Muscle layer of duodenum (tissue), 2 donors: ENCODE data around the gene PRELID1.
A peak's percentile ranks its signal among the peaks of the same experiment; 100 is the strongest.
"Not testable (repeated sequence)": the region's sequence is repeated elsewhere in the genome, so short reads cannot be mapped to it uniquely, and the experiment has no call there.

Experiments used
- H3K27ac ChIP-seq: one replicate; pipeline ENCODE4 v1.7.0; 2013; ENCODE audit warnings: mild to moderate bottlenecking, low read length
- H3K27me3 ChIP-seq: one replicate; pipeline ENCODE4 v1.7.0; 2013; ENCODE audit warnings: low read depth, mild to moderate bottlenecking, control low read depth, low read length
- H3K36me3 ChIP-seq, 2 donors: one replicate each; pipeline ENCODE4 v1.7.0; 2013; ENCODE audit warnings: low read length in 2 of 2, control low read depth in 1 of 2, mild to moderate bottlenecking in 1 of 2; ENCODE audit not compliant: insufficient read depth in 2 of 2, control insufficient read depth in 1 of 2
- H3K4me1 ChIP-seq, 2 donors: one replicate each; pipeline ENCODE4 v1.7.0; 2013; ENCODE audit warnings: low read length in 2 of 2, mild to moderate bottlenecking in 2 of 2, control low read depth in 1 of 2, moderate library complexity in 1 of 2; ENCODE audit not compliant: insufficient read depth in 2 of 2, control insufficient read depth in 1 of 2
- H3K4me3 ChIP-seq, 2 donors: one replicate each; pipeline ENCODE4 v1.7.0; 2013; ENCODE audit warnings: low read length in 2 of 2, low read depth in 1 of 2, mild to moderate bottlenecking in 1 of 2
- H3K9me3 ChIP-seq, 2 donors: one replicate each; pipeline ENCODE4 v1.7.0; 2013; ENCODE audit warnings: low read length in 2 of 2, control low read depth in 1 of 2, mild to moderate bottlenecking in 1 of 2; ENCODE audit not compliant: control insufficient read depth in 1 of 2
- donor health status: healthy.

Gene PRELID1, protein sequence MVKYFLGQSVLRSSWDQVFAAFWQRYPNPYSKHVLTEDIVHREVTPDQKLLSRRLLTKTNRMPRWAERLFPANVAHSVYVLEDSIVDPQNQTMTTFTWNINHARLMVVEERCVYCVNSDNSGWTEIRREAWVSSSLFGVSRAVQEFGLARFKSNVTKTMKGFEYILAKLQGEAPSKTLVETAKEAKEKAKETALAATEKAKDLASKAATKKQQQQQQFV

DNA sequence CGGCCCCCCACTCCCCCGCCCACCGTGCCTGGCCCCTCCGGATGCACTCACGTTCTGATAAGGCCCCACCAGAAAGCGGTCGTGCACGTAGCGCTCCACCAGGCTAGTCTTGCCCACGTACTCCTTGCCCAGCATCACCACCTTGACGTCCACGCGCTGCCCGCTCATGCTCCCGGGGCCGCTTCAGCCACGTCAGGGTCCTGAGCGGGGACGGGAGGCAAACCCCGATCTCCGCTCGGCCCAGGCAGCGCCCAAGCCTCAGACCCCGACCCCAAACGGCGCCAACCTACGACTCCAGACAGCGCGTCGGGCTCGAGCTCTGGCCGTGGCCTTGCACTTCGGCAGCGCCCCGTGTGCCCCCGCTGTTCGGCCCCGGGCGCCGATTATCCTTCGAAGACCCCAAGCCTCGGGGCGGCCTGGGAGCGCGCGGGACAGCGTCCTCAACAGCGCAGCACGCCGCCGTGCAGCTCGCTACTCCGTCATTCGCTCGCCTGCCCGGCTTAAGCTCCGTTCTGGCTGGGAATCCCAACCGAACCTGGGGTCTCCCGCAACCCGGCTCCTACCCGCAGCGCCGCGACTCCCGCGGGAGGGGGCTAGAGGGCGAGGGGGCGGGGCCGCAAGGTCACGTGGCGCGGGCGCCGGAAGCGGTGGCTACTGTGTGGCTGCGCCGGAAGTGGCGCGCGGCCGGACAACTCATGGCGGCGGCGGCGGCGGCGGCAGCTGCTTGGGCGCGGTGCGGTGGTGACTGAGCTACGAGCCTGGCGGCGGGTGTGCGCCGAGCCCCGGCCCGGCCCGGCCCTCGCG, at the start of gene PRELID1, which contains the start of gene RAB24:
TSS of gene PRELID1 (plus strand) at position 679 of the 804 bp plus-strand sequence. CDS start 187 bp downstream, outside the sequence.
TSS of gene RAB24 (minus strand) at position 599 of the 804 bp plus-strand sequence. CDS start at position 168, 431 bp downstream.
- Histone ChIP-seq H3K4me3 (peak within 1 kb of the TSS; percentile 73 to 92), H3K27ac (peak within 1 kb of the TSS; percentile 82), H3K4me1 (peaks cover 30 to 52% of the 10 kb centered on the region in 2 donors), H3K9me3 (no peaks in the 10 kb centered on the region), H3K36me3 (peaks cover 22 to 32% of the 10 kb centered on the region in 2 donors), H3K27me3 (no peaks in the 10 kb centered on the region)

DNA sequence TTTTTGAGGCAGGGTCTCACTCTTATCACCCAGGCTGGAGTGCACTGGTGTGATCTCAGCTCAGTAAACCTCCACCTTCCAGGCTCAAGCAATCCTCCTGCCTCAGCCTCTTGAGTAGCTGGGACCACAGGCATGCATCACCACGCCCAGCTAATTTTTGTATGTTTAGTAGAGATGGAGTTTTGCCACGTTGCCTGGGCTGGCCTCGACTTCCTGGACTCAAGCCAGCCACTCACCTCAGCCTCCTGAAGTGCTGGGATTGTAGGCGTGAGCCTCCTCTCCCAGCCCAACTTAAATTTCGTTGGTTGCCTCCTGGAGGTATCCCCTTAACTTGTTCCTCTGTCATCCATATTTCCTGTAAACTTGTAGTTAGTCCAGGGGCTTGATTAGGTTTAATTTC, 47.3 kb upstream of the PRELID1 start:
- Histone ChIP-seq H3K4me3 (no peak overlapping the region), H3K4me1 (no peaks in the 10 kb centered on the region), H3K27me3 (no peaks in the 10 kb centered on the region), H3K27ac (no peak overlapping the region), H3K9me3 (no peaks in the 10 kb centered on the region), H3K36me3 (peaks cover 40 to 63% of the 10 kb centered on the region in 2 donors)

DNA sequence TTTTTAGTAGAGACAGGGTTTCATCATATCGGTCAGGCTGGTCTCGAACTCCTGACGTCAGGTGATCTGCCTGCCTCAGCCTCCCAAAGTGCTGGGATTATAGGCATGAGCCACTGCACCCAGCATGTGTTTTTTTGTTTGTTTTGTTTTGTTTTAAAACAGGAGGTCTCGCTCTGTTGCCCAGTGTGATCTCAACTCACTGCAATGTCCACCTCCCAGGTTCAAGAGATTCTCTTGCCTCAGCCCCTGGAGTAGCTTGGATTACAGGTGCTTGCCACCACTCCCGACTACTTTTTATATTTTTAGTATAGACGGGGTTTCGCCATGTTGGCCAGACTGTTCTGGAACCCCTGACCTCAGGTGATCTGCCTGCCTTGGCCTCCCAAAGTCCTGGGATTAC, 44.9 kb upstream of the PRELID1 start:
- H3K27me3 ChIP-seq, H3K27ac ChIP-seq, H3K4me1 ChIP-seq, H3K9me3 ChIP-seq, H3K4me3 ChIP-seq: not testable (repeated sequence)
- peaks cover 29 to 50% of the 10 kb centered on the region in 2 donors for H3K36me3 ChIP-seq

DNA sequence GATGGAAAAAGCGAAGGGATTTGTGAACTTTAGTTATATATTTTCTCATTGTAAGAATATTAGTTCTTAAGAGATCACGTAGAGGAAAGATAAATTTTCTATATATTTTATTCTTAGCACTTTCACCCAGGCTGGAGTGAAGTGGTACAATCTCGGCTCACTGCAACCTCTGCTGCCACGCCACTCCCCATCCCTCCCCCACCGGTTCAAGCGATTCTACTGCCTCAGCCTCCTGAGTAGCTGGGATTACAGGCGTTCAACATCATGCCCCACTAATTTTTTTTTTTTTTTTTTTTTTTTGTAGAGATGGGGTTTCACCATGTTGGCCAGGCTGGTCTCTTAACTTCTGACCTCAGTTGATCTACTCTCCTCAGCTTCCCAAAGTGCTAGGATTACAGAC, 42.6 kb upstream of the PRELID1 start:
- peaks cover 40 to 46% of the 10 kb centered on the region in 2 donors for H3K36me3 ChIP-seq

DNA sequence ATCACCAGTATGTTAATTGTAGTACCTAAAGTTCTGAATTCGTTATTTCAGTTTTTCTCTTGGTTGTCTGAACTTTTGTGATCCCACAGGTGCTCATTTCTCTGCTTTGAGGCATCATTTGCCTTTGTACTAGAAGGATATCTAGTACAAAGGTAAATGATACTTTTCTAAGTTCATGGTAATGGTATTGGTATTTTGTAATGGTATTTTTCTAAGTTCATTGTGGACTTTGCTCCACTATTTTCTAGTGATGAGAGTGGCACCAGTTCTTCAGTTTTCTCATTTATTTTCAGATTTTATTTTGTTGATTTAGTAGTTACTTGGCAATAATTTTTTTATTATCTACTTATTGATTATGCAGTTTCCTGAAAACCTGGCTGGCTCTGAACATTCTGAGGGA, 42.1 kb upstream of the PRELID1 start:
- no peaks in the 10 kb centered on the region for H3K9me3 ChIP-seq
- no peaks in the 10 kb centered on the region for H3K27me3 ChIP-seq
- H3K36me3 ChIP-seq = peaks cover 41 to 52% of the 10 kb centered on the region in 2 donors

More for the DNA sequence above, 42.6 kb upstream of the PRELID1 start:
- peaks cover 0 to 5% of the 10 kb centered on the region in 2 donors for H3K4me1 ChIP-seq
- no peaks in the 10 kb centered on the region for H3K27me3 ChIP-seq
- no peaks in the 10 kb centered on the region for H3K9me3 ChIP-seq
- H3K27ac ChIP-seq = no peak overlapping the region
- no peak overlapping the region for H3K4me3 ChIP-seq

DNA sequence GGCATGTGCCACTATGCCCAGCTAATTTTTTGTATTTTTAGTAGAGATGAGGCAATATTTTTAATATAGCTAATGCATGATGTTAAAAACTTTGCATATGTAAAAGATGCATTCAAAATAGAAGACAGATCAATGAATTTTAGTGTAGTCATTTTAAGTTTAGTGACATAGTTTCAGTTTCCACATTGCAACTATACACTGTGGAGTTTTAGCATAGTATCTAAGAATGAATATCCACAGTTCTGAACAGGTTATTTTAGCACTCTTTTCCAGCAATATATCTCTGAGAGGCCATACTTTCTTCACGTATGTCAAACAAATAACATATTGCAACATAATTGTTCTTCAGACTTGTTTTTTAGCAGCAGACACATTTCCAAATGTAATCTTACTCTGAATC, 39.4 kb upstream of the PRELID1 start:
- peaks cover 0 to 5% of the 10 kb centered on the region in 2 donors for H3K4me1 ChIP-seq
- no peaks in the 10 kb centered on the region for H3K9me3 ChIP-seq
- no peak overlapping the region for H3K4me3 ChIP-seq
- H3K27ac ChIP-seq = no peak overlapping the region
- no peaks in the 10 kb centered on the region for H3K27me3 ChIP-seq
- H3K36me3 ChIP-seq = peaks cover 34 to 54% of the 10 kb centered on the region in 2 donors

More for the DNA sequence above, 42.1 kb upstream of the PRELID1 start:
- Histone ChIP-seq H3K4me3 (no peak overlapping the region), H3K27ac (no peak overlapping the region), H3K4me1 (peaks cover 0 to 5% of the 10 kb centered on the region in 2 donors)

DNA sequence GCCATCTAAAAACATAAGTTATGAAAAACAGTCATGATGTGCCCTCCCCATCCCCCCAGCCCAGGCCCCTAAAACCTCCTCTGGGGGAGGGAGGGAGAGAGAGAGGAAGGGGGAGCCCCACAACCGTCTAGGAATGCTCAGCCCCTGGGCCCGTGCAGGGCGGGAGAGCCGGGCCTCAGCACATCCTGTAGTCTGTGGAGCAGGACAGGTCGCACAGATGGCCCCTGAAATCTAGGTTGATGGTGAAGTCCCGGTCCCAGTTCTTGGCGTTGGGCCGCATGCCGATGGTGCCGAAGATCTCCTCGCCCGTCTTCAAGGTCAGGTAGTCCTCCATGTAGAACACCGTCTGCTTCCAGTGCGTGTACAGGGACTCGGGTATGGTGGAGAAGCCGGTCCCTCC, 38.2 kb upstream of the PRELID1 start:
- H3K4me3 ChIP-seq = no peak overlapping the region
- H3K36me3 ChIP-seq = peaks cover 41 to 59% of the 10 kb centered on the region in 2 donors
- H3K27me3 ChIP-seq = no peaks in the 10 kb centered on the region
- no peaks in the 10 kb centered on the region for H3K9me3 ChIP-seq
- H3K4me1 ChIP-seq = peaks cover 0 to 5% of the 10 kb centered on the region in 2 donors
- no peak overlapping the region for H3K27ac ChIP-seq

DNA sequence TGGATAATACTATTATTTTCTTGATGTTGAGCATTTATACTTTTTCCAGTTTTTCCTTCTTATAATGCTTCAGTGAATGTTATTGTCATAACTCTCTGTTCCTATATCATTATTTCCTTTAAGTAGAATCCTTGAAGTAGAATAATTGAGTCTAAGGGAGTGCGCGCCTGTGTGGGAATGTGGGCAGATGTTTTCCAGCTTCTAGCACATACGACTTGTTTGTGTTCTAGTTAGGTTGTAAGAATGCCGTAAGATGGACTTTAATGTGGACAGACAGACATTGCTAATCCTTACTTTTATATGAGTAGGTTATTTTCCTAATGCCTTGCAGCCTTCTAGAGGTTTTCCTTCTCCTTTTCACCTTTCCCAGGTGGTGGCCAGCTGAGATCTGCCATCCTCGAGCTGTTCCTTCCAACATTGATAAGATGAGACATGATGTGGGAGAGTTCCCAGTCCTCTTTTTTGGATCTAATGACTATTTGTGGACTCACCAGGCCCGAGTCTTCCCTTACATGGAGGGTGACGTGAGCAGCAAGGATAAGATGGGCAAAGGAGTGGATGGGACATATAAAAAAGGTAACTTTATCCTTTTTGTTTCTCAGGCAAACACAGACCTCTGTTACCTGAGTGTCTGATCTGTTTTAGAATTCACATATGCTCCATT, 34.2 kb upstream of the PRELID1 start:
- H3K27ac ChIP-seq = no peak overlapping the region
- peaks cover 43 to 67% of the 10 kb centered on the region in 2 donors for H3K36me3 ChIP-seq
- no peak overlapping the region for H3K4me3 ChIP-seq

DNA sequence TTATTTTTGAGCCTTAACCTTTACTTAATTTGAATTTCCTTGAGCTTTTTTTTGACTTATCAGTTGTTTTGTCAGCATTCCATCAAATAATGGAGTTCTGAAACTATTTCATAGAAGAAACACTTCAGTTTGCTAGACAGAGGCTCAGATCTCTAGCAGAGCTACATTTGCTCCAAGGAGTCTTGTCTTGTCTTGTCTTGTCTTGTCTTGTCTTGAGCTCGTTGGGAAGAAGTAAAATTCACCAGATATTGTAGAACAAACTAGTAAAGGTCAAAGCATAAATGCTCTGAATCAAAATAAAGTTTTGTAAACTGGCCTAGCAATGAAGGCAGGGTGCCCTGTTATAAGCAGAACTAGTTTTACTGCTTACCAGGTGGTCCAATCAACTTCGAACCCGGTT, 33.6 kb upstream of the PRELID1 start:
- Histone ChIP-seq H3K4me1 (peaks cover 0 to 5% of the 10 kb centered on the region in 2 donors), H3K4me3 (no peak overlapping the region), H3K27ac (no peak overlapping the region), H3K36me3 (peaks cover 42 to 72% of the 10 kb centered on the region in 2 donors), H3K27me3 (no peaks in the 10 kb centered on the region), H3K9me3 (no peaks in the 10 kb centered on the region)

More for the DNA sequence above, 34.2 kb upstream of the PRELID1 start:
- Histone ChIP-seq H3K27me3 (no peaks in the 10 kb centered on the region), H3K9me3 (no peaks in the 10 kb centered on the region), H3K4me1 (peaks cover 0 to 5% of the 10 kb centered on the region in 2 donors)

DNA sequence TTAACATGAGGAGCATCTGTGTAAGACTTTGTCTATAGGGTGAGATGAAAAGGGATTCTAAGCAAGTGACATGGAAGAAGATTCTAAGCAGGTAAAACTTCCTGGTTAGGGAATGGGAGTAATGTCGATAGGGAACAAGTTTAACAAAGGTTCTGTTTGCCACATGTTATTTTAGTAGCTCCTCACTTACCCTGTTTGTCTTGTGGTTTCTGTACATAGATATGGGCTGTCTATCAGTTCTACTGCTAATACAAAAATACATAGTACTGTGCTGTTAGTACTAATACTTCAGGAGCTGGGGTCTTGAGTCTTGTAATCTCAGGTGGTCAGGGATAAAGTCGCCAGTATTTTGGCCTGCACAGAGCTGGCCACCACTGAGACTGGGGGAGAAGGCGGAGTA, 32.9 kb upstream of the PRELID1 start:
- H3K27me3 ChIP-seq = no peaks in the 10 kb centered on the region
- H3K27ac ChIP-seq = no peak overlapping the region
- peaks cover 41 to 73% of the 10 kb centered on the region in 2 donors for H3K36me3 ChIP-seq
- no peaks in the 10 kb centered on the region for H3K9me3 ChIP-seq
- no peak overlapping the region for H3K4me3 ChIP-seq
- H3K4me1 ChIP-seq = no peaks in the 10 kb centered on the region

DNA sequence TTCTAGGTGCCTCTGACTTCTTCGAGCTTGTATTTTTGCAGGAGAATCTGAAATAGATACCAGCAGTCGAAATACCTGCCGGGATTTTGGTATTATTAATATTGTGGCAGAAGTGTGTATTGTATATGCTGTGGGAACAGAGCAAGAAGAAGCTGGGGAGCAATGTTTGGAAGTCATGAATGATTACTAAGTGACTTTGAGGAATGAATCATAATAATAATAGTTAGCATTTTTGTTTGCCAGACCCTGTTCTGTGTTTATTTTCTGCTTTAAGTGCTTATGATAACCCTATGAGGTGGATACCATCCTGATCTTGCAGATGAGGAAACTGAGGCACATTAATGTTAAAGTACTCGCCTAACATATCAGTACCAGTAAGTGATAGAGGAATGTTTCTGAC, 32.5 kb upstream of the PRELID1 start:
- Histone ChIP-seq H3K27me3 (no peaks in the 10 kb centered on the region), H3K9me3 (no peaks in the 10 kb centered on the region), H3K36me3 (peaks cover 37 to 73% of the 10 kb centered on the region in 2 donors), H3K4me1 (no peaks in the 10 kb centered on the region), H3K27ac (no peak overlapping the region), H3K4me3 (no peak overlapping the region)
